Activated CD4-positive, alpha-beta T cell treated with anti-CD3 and anti-CD28 coated beads for 4 hours (primary cell): ENCODE data around the gene CDHR2.

Source experiments
- DNase-seq, 2 donors: peaks; one replicate each; pipeline ENCODE4 v3.0.0-alpha.2; 2020

CDHR2 gene, protein sequence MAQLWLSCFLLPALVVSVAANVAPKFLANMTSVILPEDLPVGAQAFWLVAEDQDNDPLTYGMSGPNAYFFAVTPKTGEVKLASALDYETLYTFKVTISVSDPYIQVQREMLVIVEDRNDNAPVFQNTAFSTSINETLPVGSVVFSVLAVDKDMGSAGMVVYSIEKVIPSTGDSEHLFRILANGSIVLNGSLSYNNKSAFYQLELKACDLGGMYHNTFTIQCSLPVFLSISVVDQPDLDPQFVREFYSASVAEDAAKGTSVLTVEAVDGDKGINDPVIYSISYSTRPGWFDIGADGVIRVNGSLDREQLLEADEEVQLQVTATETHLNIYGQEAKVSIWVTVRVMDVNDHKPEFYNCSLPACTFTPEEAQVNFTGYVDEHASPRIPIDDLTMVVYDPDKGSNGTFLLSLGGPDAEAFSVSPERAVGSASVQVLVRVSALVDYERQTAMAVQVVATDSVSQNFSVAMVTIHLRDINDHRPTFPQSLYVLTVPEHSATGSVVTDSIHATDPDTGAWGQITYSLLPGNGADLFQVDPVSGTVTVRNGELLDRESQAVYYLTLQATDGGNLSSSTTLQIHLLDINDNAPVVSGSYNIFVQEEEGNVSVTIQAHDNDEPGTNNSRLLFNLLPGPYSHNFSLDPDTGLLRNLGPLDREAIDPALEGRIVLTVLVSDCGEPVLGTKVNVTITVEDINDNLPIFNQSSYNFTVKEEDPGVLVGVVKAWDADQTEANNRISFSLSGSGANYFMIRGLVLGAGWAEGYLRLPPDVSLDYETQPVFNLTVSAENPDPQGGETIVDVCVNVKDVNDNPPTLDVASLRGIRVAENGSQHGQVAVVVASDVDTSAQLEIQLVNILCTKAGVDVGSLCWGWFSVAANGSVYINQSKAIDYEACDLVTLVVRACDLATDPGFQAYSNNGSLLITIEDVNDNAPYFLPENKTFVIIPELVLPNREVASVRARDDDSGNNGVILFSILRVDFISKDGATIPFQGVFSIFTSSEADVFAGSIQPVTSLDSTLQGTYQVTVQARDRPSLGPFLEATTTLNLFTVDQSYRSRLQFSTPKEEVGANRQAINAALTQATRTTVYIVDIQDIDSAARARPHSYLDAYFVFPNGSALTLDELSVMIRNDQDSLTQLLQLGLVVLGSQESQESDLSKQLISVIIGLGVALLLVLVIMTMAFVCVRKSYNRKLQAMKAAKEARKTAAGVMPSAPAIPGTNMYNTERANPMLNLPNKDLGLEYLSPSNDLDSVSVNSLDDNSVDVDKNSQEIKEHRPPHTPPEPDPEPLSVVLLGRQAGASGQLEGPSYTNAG (N-terminal part only)

GRCh38 chr5:176548967-176549444, at the start of gene CDHR2:
CDHR2 (plus strand) TSS chr5:176549342; CDS start chr5:176565353, 16,011 bp downstream.
- DNase-seq: no peak

DNA sequence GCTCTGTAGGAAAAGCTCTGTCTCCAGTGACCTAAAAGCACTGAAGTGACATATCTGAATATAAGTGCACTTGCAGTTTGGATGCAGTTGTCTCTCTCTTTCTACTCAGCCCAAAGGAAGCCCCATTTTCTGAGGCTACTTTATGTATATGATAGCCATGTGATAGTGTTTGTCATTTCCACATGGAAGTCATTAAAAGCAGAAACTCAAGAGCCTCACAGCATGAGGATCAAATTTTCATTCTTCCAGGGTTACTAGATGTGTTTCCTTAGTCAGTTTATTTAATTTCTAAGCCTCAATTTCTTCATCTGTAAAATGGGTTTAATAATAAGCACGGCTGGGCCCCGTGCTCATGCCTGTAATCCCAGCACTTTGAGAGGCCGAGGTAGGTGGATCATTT, 48.6 kb upstream of the CDHR2 start:
- DNase-seq: no peak

- no peak for DNase-seq
Observed at GRCh38 chr5:176501333-176501732, 47.8 kb upstream of the CDHR2 start.

DNA sequence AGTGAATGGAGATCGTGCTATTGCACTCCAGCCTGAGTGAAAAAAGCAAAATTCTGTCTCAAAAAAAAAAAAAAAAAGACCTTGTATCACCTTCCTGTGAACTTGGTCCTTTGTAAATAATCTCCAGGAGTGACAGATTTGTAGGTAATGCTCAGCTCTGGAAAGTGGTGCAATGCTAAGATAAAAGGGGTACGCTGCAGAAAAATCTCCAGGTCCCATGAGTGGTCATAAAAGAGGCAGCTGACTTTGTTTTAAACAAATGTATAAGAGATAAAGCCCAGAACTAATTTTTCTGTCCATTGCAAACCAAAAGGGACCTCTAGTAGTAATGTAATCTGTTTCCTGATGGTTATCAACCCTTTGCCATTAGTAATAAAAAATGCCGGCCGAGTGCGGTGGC, 45.6 kb upstream of the CDHR2 start:
- DNase-seq: no peak

DNA sequence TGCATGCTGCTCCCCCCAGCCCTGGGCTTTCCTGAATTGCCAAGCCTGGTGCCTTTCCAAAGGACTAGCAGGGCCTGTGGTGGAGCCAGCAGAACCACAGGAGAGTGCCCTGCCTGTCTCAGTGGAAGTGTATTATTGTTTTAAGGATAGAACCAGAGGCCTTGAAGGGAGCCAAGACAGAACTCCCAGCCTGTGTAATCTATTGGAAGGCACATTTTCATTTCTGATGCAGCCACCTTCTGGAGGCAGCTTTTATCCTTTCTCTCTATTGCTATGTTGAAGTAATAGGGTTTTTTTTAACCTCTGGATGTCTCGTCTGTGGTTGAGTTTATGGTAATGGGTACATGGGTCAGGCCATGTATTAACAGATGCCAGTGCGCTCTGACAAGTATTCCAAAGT, 41.2 kb upstream of the CDHR2 start:
- no peak for DNase-seq

DNA sequence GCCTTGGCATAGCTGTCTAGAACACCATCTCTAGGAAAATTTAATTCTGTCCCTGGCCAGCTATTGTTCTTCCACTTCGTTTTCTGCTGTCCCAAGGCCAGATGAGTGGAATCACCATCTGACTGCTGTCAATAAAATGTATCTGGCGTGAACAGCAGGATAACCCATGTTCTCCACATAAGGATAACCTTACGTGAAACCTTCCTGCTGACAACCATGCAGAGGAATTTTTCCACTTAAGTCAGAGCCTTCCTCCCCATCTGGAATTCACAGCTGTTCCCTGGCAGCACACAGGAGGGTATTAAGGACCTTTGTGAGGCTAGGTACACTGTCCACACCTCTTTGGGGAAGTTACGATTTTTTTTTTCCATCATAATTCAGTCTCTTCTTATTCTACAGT, 40.5 kb upstream of the CDHR2 start:
- no peak for DNase-seq

DNA sequence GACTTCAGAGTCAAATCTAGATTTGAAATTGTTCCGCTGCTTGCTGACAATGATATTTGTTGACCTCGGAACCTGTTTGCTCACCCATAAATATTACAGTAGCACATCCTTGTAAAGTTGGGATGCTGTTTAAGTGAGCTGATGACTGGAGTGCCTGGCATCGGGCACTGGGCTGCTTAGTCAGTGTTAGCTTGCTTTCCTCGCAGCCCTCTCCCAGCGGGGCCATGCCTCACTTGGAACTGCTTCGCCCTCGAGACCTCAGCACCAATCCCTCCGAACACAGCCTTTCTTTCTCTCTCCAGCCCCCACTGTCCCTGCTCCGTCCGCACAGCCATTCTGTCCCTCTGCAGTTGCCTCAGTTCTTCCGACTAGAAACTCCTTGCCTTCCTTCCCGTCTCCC, 35.4 kb upstream of the CDHR2 start:
- DNase-seq: no peak

DNA sequence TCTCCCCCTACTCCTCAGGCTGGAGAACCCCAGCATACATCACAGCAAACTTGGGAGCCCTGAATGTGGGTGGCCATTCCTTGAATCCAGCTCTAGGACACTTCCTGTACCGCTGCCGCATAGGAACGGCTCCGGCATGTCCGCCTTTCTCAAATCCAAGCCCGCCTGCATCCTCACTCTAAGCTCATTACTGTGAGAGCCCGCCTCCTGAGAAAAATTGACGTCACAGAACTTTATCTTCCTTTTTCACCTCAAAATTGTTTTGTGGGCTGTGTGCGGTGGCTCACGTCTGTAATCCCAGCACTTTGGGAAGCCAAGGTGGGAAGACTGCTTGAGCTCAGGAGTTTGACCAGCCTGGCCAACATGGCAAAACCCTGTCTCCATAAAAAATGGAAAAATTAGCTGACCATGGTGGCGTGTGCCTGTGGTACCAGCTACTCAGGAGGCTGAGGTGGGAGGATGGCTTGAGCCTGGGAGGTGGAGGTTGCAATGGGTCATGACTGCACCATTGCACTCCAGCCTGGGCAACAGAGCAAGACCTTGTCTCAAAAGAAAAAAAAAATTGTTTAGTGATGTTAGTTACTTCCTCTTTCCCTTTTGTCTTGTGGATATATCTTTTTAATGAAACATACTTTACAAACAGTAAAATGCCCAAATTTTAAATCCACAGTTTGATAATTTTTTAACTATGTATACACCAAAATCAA, 34.7 kb upstream of the CDHR2 start:
- no peak for DNase-seq

- no peak for DNase-seq
Observed at GRCh38 chr5:176515396-176515795, 33.7 kb upstream of the CDHR2 start.

GRCh38 chr5:176517053-176517661, 32.0 kb upstream of the CDHR2 start:
- no peak for DNase-seq

- DNase-seq: no peak
Observed at GRCh38 chr5:176519810-176520720, 29.1 kb upstream of the CDHR2 start.

DNA sequence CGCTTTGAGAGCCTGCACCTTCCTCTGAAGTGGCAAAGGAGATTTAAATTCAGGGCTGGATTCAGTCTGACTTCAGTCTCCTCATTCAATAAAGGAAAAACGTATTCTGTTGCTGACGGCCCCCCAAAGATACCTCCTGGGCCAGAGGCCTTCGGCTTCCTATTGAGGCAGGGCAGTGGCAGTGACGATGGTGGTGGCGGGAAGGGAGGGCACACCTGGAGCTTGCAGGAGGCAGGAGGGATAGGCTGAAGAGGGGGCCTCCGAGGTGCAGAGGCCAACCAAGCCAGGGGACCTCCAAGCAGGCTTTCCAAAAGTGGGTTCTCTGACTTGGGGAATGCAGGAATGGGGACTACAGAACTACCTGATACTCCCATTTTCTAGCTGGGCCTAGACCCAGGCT, 27.9 kb upstream of the CDHR2 start:
- no peak for DNase-seq

DNA sequence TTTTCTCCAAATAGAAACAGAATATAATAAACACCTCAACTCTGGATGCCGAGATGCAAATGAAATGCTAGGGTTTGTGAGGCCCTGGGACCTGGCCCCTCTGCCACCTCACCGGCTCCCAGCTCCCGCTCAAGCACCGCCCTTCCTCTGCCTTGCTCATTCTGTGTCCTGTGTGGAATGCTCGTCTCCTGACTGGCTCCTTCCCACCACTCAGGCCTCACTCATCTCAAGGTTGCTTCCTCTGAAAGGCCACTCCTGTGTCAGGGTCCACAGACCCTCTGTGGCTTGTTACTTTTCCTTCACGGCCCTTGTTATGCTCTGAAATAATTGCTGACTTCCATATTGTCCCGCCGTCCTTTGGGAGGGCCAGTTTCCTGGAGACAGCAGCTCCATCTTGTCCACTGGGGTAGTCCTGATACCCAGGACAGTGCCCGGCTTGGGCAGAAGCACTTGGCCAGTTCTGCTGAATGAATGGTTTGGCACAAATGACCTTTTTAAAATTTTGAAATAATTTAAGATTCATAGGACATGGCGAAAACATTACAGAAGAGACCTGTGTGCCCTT, 27.4 kb upstream of the CDHR2 start:
- no peak for DNase-seq

DNA sequence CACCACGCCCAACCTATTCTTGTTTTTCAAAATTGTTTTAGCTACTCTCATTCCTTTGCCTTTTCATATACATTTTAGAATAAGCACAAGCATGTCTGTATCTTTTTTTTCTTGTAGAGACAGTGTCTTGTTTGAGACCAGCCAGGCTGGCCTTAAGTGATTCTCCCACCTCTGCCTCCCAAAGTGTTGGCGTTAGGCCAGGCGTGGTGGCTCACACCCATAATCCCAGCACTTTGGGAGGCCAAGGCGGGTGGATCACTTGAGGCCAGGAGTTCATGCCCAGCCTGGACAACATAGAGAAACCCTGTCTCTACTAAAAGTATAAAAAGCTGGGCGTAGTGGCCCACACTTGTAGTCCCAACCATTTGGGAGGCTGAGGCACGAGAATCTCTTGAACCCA, 25.0 kb upstream of the CDHR2 start:
- DNase-seq: no peak

DNA sequence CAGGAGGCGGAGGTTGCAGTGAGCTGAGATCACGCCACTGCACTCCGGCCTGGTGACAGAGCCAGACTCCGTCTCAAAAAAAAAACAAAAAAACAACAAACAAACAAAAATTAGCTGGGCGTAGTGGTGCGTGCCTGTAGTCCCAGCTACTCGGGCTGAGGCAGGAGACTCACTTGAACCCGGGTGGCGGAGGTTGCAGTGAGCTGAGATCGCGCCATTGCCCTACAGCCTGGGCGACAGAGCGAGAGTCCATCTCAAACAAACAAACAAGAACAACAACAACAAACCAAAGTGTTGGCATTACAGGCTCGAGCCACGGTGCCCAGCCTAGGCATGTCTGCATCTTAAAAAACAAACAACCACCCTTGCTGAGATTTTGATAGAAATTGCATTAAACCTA, 24.2 kb upstream of the CDHR2 start:
- DNase-seq: no peak

DNA sequence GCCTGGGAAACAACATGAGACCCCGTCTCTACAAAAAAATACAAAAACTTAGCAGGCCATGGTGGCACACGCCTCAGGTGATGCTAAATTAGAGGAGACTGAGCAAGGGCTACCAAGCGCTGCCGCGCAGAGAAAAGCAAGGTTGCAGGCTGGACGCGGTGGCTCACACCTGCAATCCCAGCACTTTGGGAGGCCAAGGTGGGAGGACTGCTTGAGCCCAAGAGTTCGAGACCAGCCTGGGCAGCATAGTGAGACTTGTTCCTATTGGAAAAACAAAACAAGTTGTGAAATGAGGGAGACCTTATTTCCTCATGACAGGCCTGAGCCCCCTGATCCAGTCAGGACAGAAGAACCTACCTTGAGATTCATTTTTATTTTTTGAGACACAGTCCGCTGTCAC, 23.5 kb upstream of the CDHR2 start:
- DNase-seq: no peak

GRCh38 chr5:176526462-176526861, 22.7 kb upstream of the CDHR2 start:
- DNase-seq: no peak

GRCh38 chr5:176527246-176528222, 21.6 kb upstream of the CDHR2 start:
- no peak for DNase-seq

DNA sequence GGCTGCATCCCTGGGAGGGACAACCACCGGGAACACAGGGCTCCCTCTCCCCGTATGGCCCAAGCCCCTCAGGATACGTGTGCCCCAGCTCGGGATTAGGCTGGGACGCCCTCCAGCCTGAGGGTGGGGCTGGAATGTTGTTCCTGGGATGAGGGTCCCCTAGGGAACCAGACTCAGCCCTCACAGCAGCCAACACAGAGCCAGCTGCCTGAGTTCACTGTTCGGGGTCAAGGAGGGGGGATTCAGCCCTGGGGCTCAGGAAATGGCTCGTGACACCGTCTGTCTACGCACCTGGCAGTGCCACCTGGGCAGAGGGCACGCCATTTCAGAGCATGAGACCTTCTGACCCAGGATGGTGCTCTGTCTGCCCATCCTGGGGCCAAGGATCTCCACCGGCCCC, 20.8 kb upstream of the CDHR2 start:
- DNase-seq: no peak
